ENCODE results near the gene CD1B.
A peak's percentile ranks its signal among the peaks of the same experiment; 100 is the strongest.
"Not testable (repeated sequence)": the region's sequence is repeated elsewhere in the genome, so short reads cannot be mapped to it uniquely, and the experiment has no call there.

The CD1B gene

GRCh38 chr1:158331481-158332150, at the start of gene CD1B:
Gene CD1B, minus strand, starts transcription at chr1:158331531. Its CDS starts 108 bp downstream, at chr1:158331423.
- DNase-seq (ENCODE audit: low read depth in 2 of 2): no peak

GRCh38 chr1:158374860-158375259, 43.5 kb upstream of the CD1B start:
- no peak for DNase-seq (ENCODE audit: low read depth in 2 of 2)

GRCh38 chr1:158374101-158374500, 42.8 kb upstream of the CD1B start:
- DNase-seq (ENCODE audit: low read depth in 2 of 2): not testable (repeated sequence)

- peak; percentile 35 to 47 for DNase-seq (ENCODE audit: low read depth in 2 of 2)
Observed at GRCh38 chr1:158371188-158371953, 40.0 kb upstream of the CD1B start.

- no peak for DNase-seq (ENCODE audit: low read depth in 2 of 2)
Observed at GRCh38 chr1:158366783-158367182, 35.5 kb upstream of the CD1B start.

GRCh38 chr1:158362941-158363340, 31.6 kb upstream of the CD1B start:
- DNase-seq (ENCODE audit: low read depth in 2 of 2): no peak

- no peak for DNase-seq (ENCODE audit: low read depth in 2 of 2)
Observed at GRCh38 chr1:158362482-158362881, 31.2 kb upstream of the CD1B start.

- no peak for DNase-seq (ENCODE audit: low read depth in 2 of 2)
Observed at GRCh38 chr1:158357441-158357840, 26.1 kb upstream of the CD1B start.

- DNase-seq (ENCODE audit: low read depth in 2 of 2): no peak
Observed at GRCh38 chr1:158356616-158357015, 25.3 kb upstream of the CD1B start.

- no peak for DNase-seq (ENCODE audit: low read depth in 2 of 2)
Observed at GRCh38 chr1:158355773-158356285, 24.5 kb upstream of the CD1B start.

- no peak for DNase-seq (ENCODE audit: low read depth in 2 of 2)
Observed at GRCh38 chr1:158354255-158354654, 22.9 kb upstream of the CD1B start.

GRCh38 chr1:158353303-158354075, 22.2 kb upstream of the CD1B start, which contains the start of gene CD1E:
Gene CD1E, plus strand, starts transcription at chr1:158353894. Its CDS starts 95 bp downstream, at chr1:158353989.
- DNase-seq (ENCODE audit: low read depth in 2 of 2): no peak

- DNase-seq (ENCODE audit: low read depth in 2 of 2): not testable (repeated sequence)
Observed at GRCh38 chr1:158348946-158349345, 17.6 kb upstream of the CD1B start.

- not testable (repeated sequence) for DNase-seq (ENCODE audit: low read depth in 2 of 2)
Observed at GRCh38 chr1:158336413-158336812, 5.1 kb upstream of the CD1B start.

- DNase-seq (ENCODE audit: low read depth in 2 of 2): no peak
Observed at GRCh38 chr1:158335213-158335532, 3.8 kb upstream of the CD1B start.

GRCh38 chr1:158334526-158335212, 3.3 kb upstream of the CD1B start:
- DNase-seq (ENCODE audit: low read depth in 2 of 2): no peak

GRCh38 chr1:158333405-158334155, 2.2 kb upstream of the CD1B start:
- DNase-seq (ENCODE audit: low read depth in 2 of 2): no peak

GRCh38 chr1:158331106-158331425, 265 bp downstream of the CD1B start:
- DNase-seq (ENCODE audit: low read depth in 2 of 2): no peak

GRCh38 chr1:158330391-158331105, 783 bp downstream of the CD1B start:
- DNase-seq (ENCODE audit: low read depth in 2 of 2): no peak

- no peak for DNase-seq (ENCODE audit: low read depth in 2 of 2)
Observed at GRCh38 chr1:158329733-158330132, 1.6 kb downstream of the CD1B start.
